GM18526 (cell line): Measurements from ENCODE around the gene ARHGEF33.
A peak's percentile ranks its signal among the peaks of the same experiment; 100 is the strongest.

Experiments
- POLR2A ChIP-seq: IDR thresholded peaks from 3 replicates; pipeline ENCODE4 v1.6.1; 2011; ENCODE audit not compliant: insufficient read length; ENCODE audit errors: extremely low read depth

ARHGEF33 gene

GRCh38 chr2:38889575-38889974 lies at the start of gene ARHGEF33:
Gene ARHGEF33, plus strand, starts transcription at chr2:38889875. Its CDS starts 29,573 bp downstream, at chr2:38919448.
- TF ChIP-seq POLR2A = no peak

- no peak for TF ChIP-seq POLR2A
Measured at GRCh38 chr2:38850045-38850444, 39.6 kb upstream of the ARHGEF33 start.

- TF ChIP-seq POLR2A = no peak
Measured at GRCh38 chr2:38856165-38856564, 33.5 kb upstream of the ARHGEF33 start.

GRCh38 chr2:38862476-38862875 lies 27.2 kb upstream of the ARHGEF33 start:
- TF ChIP-seq POLR2A = no peak

- no peak for TF ChIP-seq POLR2A
Measured at GRCh38 chr2:38863061-38863695, 26.5 kb upstream of the ARHGEF33 start.

- no peak for TF ChIP-seq POLR2A
Measured at GRCh38 chr2:38866773-38867443, 22.8 kb upstream of the ARHGEF33 start.

- TF ChIP-seq POLR2A = no peak
Measured at GRCh38 chr2:38871432-38871831, 18.2 kb upstream of the ARHGEF33 start.

- TF ChIP-seq POLR2A = no peak
Measured at GRCh38 chr2:38873763-38874162, 15.9 kb upstream of the ARHGEF33 start.

GRCh38 chr2:38875227-38875575 lies 14.5 kb upstream of the ARHGEF33 start:
- TF ChIP-seq POLR2A = no peak

GRCh38 chr2:38875576-38876367 lies 13.9 kb upstream of the ARHGEF33 start, which contains the start of the genes DHX57 and MORN2:
Gene DHX57, minus strand, starts transcription at chr2:38875934. Its CDS starts 7,529 bp downstream, at chr2:38868405.
Gene MORN2, plus strand, starts transcription at chr2:38875976.
- TF ChIP-seq POLR2A = peak; percentile 59

- no peak for TF ChIP-seq POLR2A
Measured at GRCh38 chr2:38876407-38876806, 13.3 kb upstream of the ARHGEF33 start.

- TF ChIP-seq POLR2A = no peak
Measured at GRCh38 chr2:38886063-38886462, 3.6 kb upstream of the ARHGEF33 start.

GRCh38 chr2:38887347-38887746 lies 2.3 kb upstream of the ARHGEF33 start:
- no peak for TF ChIP-seq POLR2A

- TF ChIP-seq POLR2A = no peak
Measured at GRCh38 chr2:38887902-38888554, 1.6 kb upstream of the ARHGEF33 start.

GRCh38 chr2:38889045-38889444 lies 630 bp upstream of the ARHGEF33 start:
- TF ChIP-seq POLR2A = no peak

GRCh38 chr2:38892819-38893218 lies 3.1 kb downstream of the ARHGEF33 start:
- TF ChIP-seq POLR2A = no peak

GRCh38 chr2:38898256-38898655 lies 8.6 kb downstream of the ARHGEF33 start:
- TF ChIP-seq POLR2A = no peak
